ENCODE data around the gene PET100.

PET100 gene

DNA sequence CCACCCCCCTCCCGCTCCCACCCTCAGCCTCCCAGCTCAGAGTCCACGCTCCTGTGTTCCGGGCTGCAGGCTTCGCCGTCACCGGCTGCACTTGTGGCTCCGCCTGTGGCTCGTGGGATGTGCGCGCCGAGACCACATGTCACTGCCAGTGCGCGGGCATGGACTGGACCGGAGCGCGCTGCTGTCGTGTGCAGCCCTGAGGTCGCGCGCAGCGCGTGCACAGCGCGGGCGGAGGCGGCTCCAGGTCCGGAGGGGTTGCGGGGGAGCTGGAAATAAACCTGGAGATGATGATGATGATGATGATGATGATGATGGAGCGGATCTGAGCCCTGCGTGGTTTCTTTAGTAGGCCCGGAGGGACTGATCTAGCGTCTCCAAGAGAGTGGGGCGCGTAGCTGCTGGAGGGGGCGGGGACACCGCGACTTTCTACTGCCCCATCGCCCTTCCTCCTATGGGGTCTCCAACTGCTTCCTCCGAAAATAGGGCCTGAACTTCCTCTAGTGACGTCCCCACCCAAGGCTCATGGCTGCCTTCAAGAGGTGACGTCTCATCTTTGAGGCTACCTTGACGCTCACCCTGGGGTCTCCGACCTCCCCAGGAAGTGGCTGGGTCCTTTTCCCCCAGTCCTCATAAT, 40.7 kb downstream of the PET100 start:
- Histone ChIP-seq H3K36me3 (ENCODE audit: control insufficient read depth, low read length) (no peaks in the 10 kb centered on the region), H3K27ac (ENCODE audit: low read depth, low read length) (no peak overlapping the region), H3K4me3 (ENCODE audit: low read length) (no peak overlapping the region), H3F3A (ENCODE audit: control insufficient read depth, insufficient read depth) (no peaks in the 10 kb centered on the region), H3K79me2 (ENCODE audit: control insufficient read depth, low read length) (no peaks in the 10 kb centered on the region), H4K20me1 (ENCODE audit: control insufficient read depth, insufficient read depth, low read depth, low read length) (no peaks in the 10 kb centered on the region), H3K9me3 (ENCODE audit: control insufficient read depth, insufficient read depth, low read length) (peaks cover 7% of the 10 kb centered on the region; the same call in 1 of the 2 replicates), H3K27me3 (ENCODE audit: control insufficient read depth, low read length) (peaks cover 5% of the 10 kb centered on the region), H3K9me2 (replicated peaks; ENCODE audit: control insufficient read depth, low read length) (no peaks in the 10 kb centered on the region), H3K4me1 (ENCODE audit: control insufficient read depth, low read length) (peaks cover 12% of the 10 kb centered on the region), H3K4me2 (ENCODE audit: low read length) (peak overlapping the region; percentile 30; the same call in 1 of the 2 replicates)
- TF ChIP-seq EZH2phosphoT487 (IDR thresholded peaks at IDR 0.05; ENCODE audit: borderline replicate concordance, low read length) (no peak), CTCF (IDR thresholded peaks at IDR 0.05; ENCODE audit: low read depth, low read length, poor library complexity, severe bottlenecking) (no peak)

- no peak overlapping the region for H3K4me2 ChIP-seq (ENCODE audit: low read length)
- no peaks in the 10 kb centered on the region for H3K36me3 ChIP-seq (ENCODE audit: control insufficient read depth, low read length)
- no peaks in the 10 kb centered on the region for H3K9me2 ChIP-seq (replicated peaks; ENCODE audit: control insufficient read depth, low read length)
- peaks cover 7% of the 10 kb centered on the region; the same call in 1 of the 2 replicates for H3K9me3 ChIP-seq (ENCODE audit: control insufficient read depth, insufficient read depth, low read length)
- peaks cover 17% of the 10 kb centered on the region for H3K4me1 ChIP-seq (ENCODE audit: control insufficient read depth, low read length)
- TF ChIP-seq CTCF (IDR thresholded peaks at IDR 0.05; ENCODE audit: low read depth, low read length, poor library complexity, severe bottlenecking) (no peak), EZH2phosphoT487 (IDR thresholded peaks at IDR 0.05; ENCODE audit: borderline replicate concordance, low read length) (no peak)
- no peaks in the 10 kb centered on the region for H4K20me1 ChIP-seq (ENCODE audit: control insufficient read depth, insufficient read depth, low read depth, low read length)
- H3F3A ChIP-seq (ENCODE audit: control insufficient read depth, insufficient read depth), result no peaks in the 10 kb centered on the region; the same call in 1 of the 2 replicates
- H3K27me3 ChIP-seq (ENCODE audit: control insufficient read depth, low read length), result peaks cover 5% of the 10 kb centered on the region
- H3K27ac ChIP-seq (ENCODE audit: low read depth, low read length), result no peak overlapping the region
- H3K4me3 ChIP-seq (ENCODE audit: low read length), result no peak overlapping the region
- H3K79me2 ChIP-seq (ENCODE audit: control insufficient read depth, low read length), result no peaks in the 10 kb centered on the region
Measured at GRCh38 chr19:7670790-7671189, 41.2 kb downstream of the PET100 start.

- Histone ChIP-seq H3K4me2 (ENCODE audit: low read length) (no peak overlapping the region), H3K27me3 (ENCODE audit: control insufficient read depth, low read length) (peaks cover 5% of the 10 kb centered on the region)
Measured at GRCh38 chr19:7672522-7672921, 42.9 kb downstream of the PET100 start.

More at GRCh38 chr19:7672522-7672921, 42.9 kb downstream of the PET100 start:
- Histone ChIP-seq H3K27ac (ENCODE audit: low read depth, low read length) (no peak overlapping the region), H4K20me1 (ENCODE audit: control insufficient read depth, insufficient read depth, low read depth, low read length) (no peaks in the 10 kb centered on the region), H3K9me3 (ENCODE audit: control insufficient read depth, insufficient read depth, low read length) (peaks cover 7% of the 10 kb centered on the region; the same call in 1 of the 2 replicates), H3K4me1 (ENCODE audit: control insufficient read depth, low read length) (peaks cover 35% of the 10 kb centered on the region), H3K4me3 (ENCODE audit: low read length) (no peak overlapping the region), H3K79me2 (ENCODE audit: control insufficient read depth, low read length) (no peaks in the 10 kb centered on the region), H3K9me2 (replicated peaks; ENCODE audit: control insufficient read depth, low read length) (no peaks in the 10 kb centered on the region), H3K36me3 (ENCODE audit: control insufficient read depth, low read length) (no peaks in the 10 kb centered on the region), H3F3A (ENCODE audit: control insufficient read depth, insufficient read depth) (no peaks in the 10 kb centered on the region; the same call in 1 of the 2 replicates)
- no peak for TF ChIP-seq CTCF (IDR thresholded peaks at IDR 0.05; ENCODE audit: low read depth, low read length, poor library complexity, severe bottlenecking)
- TF ChIP-seq EZH2phosphoT487 (IDR thresholded peaks at IDR 0.05; ENCODE audit: borderline replicate concordance, low read length), result no peak
